WTC11 (cell line): Measurements from ENCODE around the gene ALDH2.
"Not testable (repeated sequence)": the region's sequence is repeated elsewhere in the genome, so short reads cannot be mapped to it uniquely, and the experiment has no call there.

Experiments used
- CTCF ChIP-seq: fragments of 200-600 bp; IDR thresholded peaks from 2 replicates; pipeline ENCODE4 v1.8.0; 2022; ENCODE audit warnings: antibody characterized with exemption
- E2F1 ChIP-seq: sonication (generic); formaldehyde crosslinking; IDR thresholded peaks from 2 replicates; pipeline ENCODE4 v1.8.0; 2022; ENCODE audit warnings: mild to moderate bottlenecking, missing genetic modification reagents
- ESRRA ChIP-seq: sonication (generic); formaldehyde crosslinking; IDR thresholded peaks from 2 replicates; pipeline ENCODE4 v1.8.1; 2022; ENCODE audit warnings: mild to moderate bottlenecking, missing genetic modification reagents, borderline replicate concordance
- JUN ChIP-seq: sonication (generic); formaldehyde crosslinking; IDR thresholded peaks from 2 replicates; pipeline ENCODE4 v1.8.0; 2023; ENCODE audit warnings: mild to moderate bottlenecking, missing genetic modification reagents
- MLX ChIP-seq: sonication (generic); formaldehyde crosslinking; IDR thresholded peaks from 2 replicates; pipeline ENCODE4 v1.8.1; 2023; ENCODE audit warnings: mild to moderate bottlenecking, missing genetic modification reagents, moderate library complexity
- NFE2L1 ChIP-seq: sonication (generic); formaldehyde crosslinking; IDR thresholded peaks from 2 replicates; pipeline ENCODE4 v1.8.1; 2023; ENCODE audit warnings: missing genetic modification reagents
- SP1 ChIP-seq: sonication (generic); formaldehyde crosslinking; conservative IDR thresholded peaks from 2 replicates; pipeline ENCODE4 v1.8.1; 2022; ENCODE audit warnings: missing genetic modification reagents

- TF ChIP-seq JUN (CRISPR knock-in tag); E2F1; SP1 (CRISPR knock-in tag); CTCF; ESRRA; NFE2L1 (CRISPR knock-in tag); MLX (CRISPR knock-in tag): not testable (repeated sequence)
These were observed 27.2 kb upstream of the ALDH2 start for GRCh38 chr12:111739524-111739923.
